Activated gamma-delta T cell (primary cell): Measurements from ENCODE around the gene PDE11A.
"Not testable (repeated sequence)": the region's sequence is repeated elsewhere in the genome, so short reads cannot be mapped to it uniquely, and the experiment has no call there.

Experiments
- DNase-seq: peaks from one replicate; lab custom pipeline; 2025; lab: John Stamatoyannopoulos, UW

The PDE11A gene

GRCh38 chr2:178008636-178009289 is 63.8 kb downstream of the PDE11A start:
- no peak for DNase-seq

GRCh38 chr2:178006710-178007109 is 65.9 kb downstream of the PDE11A start:
- DNase-seq = no peak

GRCh38 chr2:178005756-178006155 is 66.8 kb downstream of the PDE11A start:
- DNase-seq = no peak

- DNase-seq = no peak
Measured at GRCh38 chr2:178002038-178002437, 70.5 kb downstream of the PDE11A start.

GRCh38 chr2:177998996-177999395 is 73.6 kb downstream of the PDE11A start:
- no peak for DNase-seq

GRCh38 chr2:177998006-177998405 is 74.6 kb downstream of the PDE11A start:
- DNase-seq = no peak

GRCh38 chr2:177992992-177993391 is 79.6 kb downstream of the PDE11A start:
- DNase-seq = no peak

- DNase-seq = no peak
Measured at GRCh38 chr2:177989029-177989885, 83.3 kb downstream of the PDE11A start.

GRCh38 chr2:177984749-177985148 is 87.8 kb downstream of the PDE11A start:
- DNase-seq = no peak

- no peak for DNase-seq
Measured at GRCh38 chr2:177983183-177983788, 89.3 kb downstream of the PDE11A start.

GRCh38 chr2:177972782-177973181 is 99.8 kb downstream of the PDE11A start:
- no peak for DNase-seq

- no peak for DNase-seq
Measured at GRCh38 chr2:177972123-177972522, 100.5 kb downstream of the PDE11A start.

- no peak for DNase-seq
Measured at GRCh38 chr2:177970670-177971454, 101.7 kb downstream of the PDE11A start.

GRCh38 chr2:177964892-177965291 is 107.7 kb downstream of the PDE11A start:
- no peak for DNase-seq

- DNase-seq = no peak
Measured at GRCh38 chr2:177952151-177952550, 120.4 kb downstream of the PDE11A start.

- not testable (repeated sequence) for DNase-seq
Measured at GRCh38 chr2:177947598-177947997, 125.0 kb downstream of the PDE11A start.

GRCh38 chr2:177944530-177944929 is 128.0 kb downstream of the PDE11A start:
- not testable (repeated sequence) for DNase-seq

GRCh38 chr2:177942731-177943130 is 129.8 kb downstream of the PDE11A start:
- no peak for DNase-seq

- DNase-seq = no peak
Measured at GRCh38 chr2:177939211-177939610, 133.4 kb downstream of the PDE11A start.

GRCh38 chr2:177930916-177931315 is 141.7 kb downstream of the PDE11A start:
- no peak for DNase-seq

GRCh38 chr2:177929662-177930522 is 142.7 kb downstream of the PDE11A start:
- DNase-seq = no peak
